CD4-positive, alpha-beta T cell treated with Interleukin-6 for 4 hours (primary cell): ENCODE data around the gene GMDS.
A peak's percentile ranks its signal among the peaks of the same experiment; 100 is the strongest.

ENCODE experiments used
- DNase-seq: peaks from one replicate; pipeline ENCODE4 v3.0.0-alpha.2; 2020; ENCODE audit warnings: mixed read lengths

Gene GMDS

DNA sequence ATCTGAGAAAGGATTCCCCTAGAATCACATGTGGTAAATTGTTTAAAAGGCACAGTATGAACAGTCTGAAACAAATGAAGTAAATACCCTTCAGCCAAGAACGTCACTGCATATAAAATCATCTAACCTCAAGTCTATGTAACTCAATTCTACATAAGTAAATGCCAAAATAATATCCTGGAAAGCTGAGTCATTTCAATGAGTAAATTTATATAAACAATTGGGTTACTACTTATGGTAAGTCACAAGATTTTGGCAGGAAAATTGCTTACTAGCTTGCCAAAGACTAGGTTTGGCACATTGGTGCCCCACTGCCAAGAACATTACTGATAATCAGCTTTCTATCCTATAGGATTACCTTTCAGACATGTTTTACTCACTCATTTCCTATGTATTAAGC, 8.4 kb downstream of the GMDS start:
- DNase-seq: no peak

DNA sequence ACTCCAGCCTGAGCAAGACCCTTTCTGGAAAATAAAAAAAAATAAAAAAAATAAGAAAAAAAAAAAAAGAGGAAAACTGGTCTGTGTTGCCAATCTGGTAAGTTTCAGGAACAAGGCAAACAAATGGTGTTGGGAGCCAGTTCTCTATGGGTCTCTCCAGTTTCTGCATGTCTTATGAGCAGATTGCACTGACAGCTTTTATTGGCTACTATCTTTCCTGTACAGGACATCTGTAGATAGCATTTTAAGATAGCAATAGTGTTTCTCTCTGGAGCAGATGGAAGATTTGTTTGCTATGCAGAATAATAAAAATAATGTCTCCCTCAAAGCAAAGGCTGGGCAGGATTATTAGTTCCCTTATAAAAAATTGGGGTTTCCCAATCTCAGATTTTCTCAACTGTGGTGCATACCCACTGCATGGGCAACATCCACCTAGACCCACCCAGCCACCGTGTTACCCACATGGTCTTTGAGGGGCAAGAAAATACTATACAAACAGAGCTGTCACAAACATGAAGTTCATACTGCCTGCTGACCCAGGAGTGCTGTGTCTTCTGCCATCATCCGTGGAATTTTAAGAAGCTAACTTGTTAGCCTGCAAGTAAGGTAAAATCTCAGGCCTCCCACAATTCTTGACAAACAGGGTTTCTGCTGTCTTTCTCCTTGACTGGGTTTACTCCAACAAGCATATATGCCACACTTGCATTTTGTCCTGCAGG, 9.5 kb downstream of the GMDS start:
- no peak for DNase-seq

DNA sequence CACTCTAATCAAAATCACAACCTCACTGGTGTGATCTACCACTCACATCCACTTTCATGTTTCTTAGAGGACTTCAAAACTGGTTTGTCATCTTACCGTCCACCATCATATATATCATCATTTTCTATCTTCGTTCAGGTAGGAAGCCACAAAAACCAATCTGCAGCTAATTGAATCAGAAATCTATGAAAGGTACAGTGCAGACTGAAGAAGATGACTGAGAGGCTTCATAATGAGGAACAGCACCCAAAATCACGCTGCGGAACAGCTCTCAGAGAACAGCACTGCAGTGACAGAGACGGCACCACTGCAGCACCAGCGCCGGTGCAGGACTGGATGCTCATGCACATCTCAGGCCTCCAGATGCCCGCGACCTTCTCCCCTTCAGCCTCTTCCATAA, 13.0 kb downstream of the GMDS start:
- DNase-seq: no peak

GRCh38 chr6:2231438-2231837, 14.0 kb downstream of the GMDS start:
- no peak for DNase-seq

DNA sequence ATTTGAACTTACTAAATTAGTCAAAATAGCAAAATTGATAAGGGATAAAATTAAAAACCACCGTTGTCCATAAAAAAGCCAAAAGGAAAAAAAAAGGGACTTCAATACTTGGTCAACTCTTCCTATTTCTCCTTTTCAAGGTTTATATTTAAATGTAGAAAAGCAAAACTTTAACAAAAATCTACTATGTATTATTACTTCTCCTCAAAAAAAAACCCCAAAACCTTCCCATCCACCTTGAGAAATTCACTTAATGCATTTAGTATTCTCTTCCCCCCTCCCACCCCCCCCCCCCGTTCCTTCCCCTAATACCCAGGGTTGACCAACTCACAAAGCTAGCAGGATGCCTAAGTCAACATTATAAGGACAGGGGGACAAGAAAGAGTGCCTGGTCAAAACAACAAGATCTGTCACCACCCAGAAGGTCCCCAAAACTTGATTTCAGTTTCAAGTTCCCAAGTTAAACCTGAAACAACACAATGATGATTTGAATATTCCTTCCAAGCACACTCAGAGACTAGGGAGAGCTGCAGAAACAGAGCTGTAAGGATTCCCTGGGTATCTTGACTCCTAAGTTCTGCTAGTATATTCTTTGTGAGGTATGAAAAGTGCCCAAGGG, 14.6 kb downstream of the GMDS start:
- DNase-seq: no peak

DNA sequence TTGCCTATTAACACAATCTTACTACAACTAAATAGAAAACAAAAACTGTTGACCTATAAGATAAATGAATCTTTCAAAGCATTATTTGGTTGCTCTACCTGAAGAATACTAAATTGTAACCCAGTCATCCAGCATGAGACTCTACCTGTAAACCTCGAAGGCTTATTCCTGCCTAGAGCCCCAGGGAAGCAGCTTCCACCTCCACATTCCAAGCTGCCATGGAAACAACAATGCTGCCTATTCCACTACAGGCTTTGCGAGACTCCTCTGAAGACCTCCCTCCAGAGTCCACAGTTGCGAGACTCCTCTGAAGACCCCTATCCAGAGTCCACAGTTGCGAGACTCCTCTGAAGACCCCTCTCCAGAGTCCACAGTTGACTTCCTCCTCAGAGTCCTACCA, 15.7 kb downstream of the GMDS start:
- no peak for DNase-seq

GRCh38 chr6:2229039-2229438, 16.4 kb downstream of the GMDS start:
- no peak for DNase-seq

- DNase-seq: no peak
These were observed 17.0 kb downstream of the GMDS start for GRCh38 chr6:2228392-2228791.

GRCh38 chr6:2226775-2227174, 18.6 kb downstream of the GMDS start:
- DNase-seq: no peak

GRCh38 chr6:2225422-2226392, 19.7 kb downstream of the GMDS start:
- no peak for DNase-seq

DNA sequence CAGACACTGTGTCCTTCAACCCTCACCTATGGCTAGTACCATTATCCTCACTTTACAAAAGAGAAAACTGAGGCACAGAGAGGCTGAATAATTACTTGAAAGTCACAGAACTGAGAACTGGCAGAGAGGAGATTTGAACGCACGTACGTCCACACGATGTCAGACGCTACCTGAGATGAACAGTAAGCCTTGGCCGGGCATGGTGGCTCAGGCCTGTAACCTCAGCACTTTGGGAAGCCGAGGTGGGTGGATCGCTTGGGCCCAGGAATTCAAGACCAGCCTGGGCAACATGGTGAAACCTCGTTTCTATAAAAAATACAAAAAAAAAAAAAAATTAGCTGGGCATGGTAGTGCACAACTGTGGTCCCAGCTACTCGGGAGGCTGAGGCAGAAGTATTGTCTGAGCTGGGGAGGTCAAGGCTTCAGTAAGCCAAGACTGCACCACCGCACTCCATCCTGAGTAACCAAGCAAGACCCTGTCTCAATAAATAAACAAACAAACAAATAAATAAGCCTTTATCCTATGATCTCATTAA, 20.5 kb downstream of the GMDS start:
- DNase-seq: no peak

- no peak for DNase-seq
These were observed 23.0 kb downstream of the GMDS start for GRCh38 chr6:2222275-2222842.

- no peak for DNase-seq
These were observed 23.6 kb downstream of the GMDS start for GRCh38 chr6:2221726-2222274.

- DNase-seq: no peak
These were observed 25.3 kb downstream of the GMDS start for GRCh38 chr6:2220154-2220553.

- no peak for DNase-seq
These were observed 26.5 kb downstream of the GMDS start for GRCh38 chr6:2218866-2219265.

DNA sequence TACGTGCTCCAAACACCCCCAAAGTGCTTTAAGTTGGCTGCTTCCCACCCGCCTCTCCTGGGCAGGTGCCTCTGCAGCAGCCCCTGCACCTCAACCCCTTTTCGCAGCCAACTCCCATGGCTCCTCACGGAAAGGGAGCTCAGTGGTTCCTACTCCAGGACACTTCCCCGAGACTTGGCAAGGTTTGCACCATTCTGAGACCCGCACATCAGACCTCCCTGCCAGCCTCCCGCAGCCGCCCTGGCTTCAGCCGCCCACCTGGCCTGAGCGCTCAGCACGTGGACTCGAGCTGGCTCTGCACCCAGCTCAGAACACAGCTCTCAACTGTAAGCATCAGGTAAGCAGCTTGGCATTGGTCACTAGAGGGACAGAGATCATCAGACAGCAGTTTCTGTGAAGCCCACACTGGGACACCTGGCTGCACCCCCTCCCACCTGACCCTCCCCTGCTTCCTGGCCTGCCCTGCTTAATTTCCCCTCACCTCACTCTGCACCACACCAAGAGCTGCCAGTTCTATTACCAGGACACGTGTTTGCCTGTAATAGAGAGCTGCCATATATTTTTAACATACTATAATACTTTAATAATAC, 28.5 kb downstream of the GMDS start:
- DNase-seq: no peak

- no peak for DNase-seq
These were observed 30.1 kb downstream of the GMDS start for GRCh38 chr6:2215342-2215741.

GRCh38 chr6:2213086-2213485, 32.3 kb downstream of the GMDS start:
- DNase-seq: no peak

GRCh38 chr6:2209226-2209809, 36.1 kb downstream of the GMDS start:
- peak; percentile 37 for DNase-seq

- no peak for DNase-seq
These were observed 36.9 kb downstream of the GMDS start for GRCh38 chr6:2208468-2208867.

DNA sequence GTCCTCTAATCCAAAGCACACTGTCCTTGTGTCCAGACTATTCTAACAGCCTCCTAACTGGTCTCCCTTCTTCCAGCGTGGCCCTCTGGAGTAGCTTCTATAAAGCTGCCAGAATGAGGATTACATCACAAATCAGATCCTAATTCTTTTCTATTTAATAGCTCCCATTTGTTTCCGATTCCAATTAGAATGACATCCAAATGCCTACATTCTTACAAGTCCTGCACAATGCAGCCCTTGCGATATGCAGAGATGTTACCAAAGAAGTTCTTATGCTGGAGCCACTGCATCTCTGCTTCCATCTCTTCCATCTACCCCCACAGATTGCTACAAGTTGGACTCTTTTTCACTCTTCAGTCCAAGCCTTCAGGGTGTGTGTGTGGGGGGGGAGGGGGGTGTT, 40.0 kb downstream of the GMDS start:
- no peak for DNase-seq

DNA sequence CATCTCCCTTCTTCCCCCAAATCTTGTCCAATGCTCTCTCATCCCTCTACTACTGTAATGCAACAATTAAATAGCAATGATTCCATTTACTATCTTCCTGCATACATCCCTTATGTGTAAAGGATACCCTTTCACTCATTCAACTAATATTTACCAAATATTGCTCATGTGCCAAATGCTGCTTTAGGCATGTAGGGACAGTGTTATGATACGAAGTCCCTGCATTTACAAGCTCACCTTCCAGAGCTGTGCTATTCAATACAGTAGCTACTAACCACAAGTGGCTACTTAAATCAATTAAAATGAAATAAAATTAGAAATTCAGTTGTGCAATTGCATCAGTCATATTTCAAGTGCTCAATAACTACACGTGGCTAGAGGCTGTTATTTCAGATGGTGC, 41.1 kb downstream of the GMDS start:
- no peak for DNase-seq
